HG03045 (cell line): ENCODE measurements around the gene NAPSA.
A peak's percentile ranks its signal among the peaks of the same experiment; 100 is the strongest.

Source experiments
- ATAC-seq: cut with Tn5 transposase; IDR thresholded peaks from one replicate; pipeline ENCODE4 v1.9.1; 2021; ENCODE audit warnings: mild to moderate bottlenecking, moderate library complexity; ENCODE audit not compliant: unreplicated experiment

Gene NAPSA

DNA sequence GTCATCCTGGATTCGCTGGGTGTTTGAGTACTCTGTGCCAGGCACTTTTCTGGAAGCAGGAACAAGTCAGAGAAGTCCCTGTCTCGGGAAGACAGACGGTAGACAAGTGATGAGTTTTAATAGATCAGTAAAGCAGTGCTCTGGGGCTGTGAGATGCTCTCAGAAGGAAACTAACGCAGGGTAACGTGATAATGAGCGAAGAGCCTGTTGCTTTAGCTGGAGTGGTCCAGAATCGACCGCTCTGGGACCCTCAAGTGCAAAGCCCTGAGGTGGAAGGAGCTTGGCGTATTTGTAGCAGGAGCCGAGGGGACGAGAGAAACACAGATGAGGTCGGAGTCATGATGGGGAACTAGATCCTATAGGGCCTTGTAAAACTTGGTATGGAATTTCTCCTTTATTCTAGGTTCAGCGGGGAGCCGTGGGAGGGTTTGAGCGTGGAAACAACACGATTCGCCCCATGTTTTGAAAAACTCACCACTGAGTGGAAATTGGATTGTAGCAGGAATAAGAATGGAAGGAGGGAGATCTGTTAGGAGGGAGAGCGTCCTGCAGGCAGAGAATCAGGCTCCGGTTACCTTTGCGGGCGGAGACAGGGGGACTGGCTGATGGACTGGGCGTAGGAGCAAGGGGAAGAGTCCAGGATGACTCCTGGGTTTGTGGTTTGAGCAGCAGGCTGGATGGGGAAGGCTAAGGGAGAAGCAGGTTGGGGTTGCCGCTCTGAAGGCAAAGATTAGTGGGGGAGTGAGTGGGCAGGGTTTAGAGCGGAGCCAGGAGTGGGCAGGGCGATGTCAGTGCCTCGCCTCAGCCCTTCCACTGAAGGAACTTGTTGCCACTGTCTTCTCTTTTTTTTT, 19.5 kb upstream of the NAPSA start:
- ATAC-seq, result no peak

DNA sequence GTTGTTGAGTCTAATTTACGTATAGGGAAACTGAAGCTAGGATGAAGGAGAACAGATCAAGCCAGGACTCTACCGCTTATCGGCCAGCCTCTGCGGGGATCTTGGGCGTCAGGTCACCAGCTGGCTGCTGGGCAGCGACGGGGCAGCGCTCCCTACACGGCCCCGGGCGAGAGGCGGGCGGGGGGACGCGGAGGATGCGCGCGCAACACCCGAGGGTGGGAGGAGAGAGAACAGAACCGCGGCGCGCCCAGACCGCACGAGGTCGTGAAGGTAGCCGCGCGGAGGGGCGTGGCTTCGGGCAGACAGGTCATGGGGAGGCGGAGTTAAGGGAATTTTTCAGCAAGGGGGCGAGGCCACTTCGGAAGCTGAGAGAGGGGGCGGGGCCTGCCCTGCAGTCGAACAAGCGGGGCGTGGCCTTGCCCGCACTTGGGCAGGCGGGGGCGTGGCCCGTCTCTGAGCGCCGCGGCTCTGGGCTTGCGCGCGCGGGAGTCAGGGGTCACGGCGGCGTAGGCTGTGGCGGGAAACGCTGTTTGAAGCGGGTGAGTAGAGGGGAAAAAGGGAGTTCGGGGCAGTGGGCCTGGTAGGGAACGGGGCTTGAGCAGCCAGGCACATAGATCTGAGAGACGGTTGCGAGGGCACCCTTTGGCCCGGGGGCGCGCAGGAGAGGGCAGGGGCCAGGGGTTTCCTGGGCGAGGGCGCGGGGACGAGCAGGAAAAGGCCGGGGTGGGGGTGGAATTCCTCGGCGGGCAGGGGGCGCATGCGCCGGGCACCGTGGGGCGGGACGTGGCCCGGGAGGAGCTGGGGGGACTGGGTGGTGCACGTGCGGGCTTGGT, 18.6 kb upstream of the NAPSA start, which contains the start of gene POLD1:
TSS of gene POLD1 (plus strand) at position 496 of the 833 bp plus-strand sequence. CDS start 14,505 bp downstream, outside the sequence.
- ATAC-seq, result peak; percentile 83

DNA sequence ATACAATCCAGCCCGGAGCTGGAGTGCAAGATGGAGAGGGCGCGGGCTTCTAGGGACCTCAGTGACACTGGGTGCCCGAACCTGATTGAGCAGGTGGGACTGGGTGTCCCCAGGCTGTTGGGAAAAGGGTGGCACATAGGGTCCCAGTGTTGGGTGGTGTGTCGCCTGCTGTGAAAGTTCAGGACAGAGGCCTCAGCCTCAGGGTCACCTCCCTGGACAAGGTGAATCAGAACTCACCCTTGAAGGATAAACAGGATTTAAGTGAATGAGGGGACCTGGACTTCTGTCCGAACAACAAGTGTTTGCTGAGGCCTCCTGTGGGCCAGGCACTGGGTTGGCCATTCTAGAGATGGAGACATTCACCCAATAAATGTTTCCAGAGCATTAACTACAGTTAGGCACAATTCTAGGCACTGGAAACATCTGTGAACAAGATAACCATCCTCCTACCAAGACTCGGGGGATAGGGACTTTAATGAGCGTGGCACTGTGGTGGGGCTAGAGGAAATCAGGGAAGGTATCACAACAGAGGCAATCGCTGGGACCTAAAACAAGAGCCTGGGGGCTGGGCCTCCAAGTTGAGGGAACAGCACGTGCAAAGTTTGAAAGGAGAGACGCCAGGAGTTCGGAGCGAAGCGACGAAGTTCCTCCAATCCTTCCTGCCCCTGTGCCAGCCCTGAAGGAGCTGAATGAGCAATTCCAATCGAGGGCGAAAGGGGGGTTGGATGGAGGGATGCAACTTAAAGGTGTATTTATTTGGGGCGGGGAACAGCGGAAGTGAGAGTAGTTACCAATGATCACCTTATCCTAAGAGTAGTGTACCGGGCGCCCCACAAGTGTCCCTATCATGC, 17.8 kb upstream of the NAPSA start:
- peak; percentile 1 for ATAC-seq

DNA sequence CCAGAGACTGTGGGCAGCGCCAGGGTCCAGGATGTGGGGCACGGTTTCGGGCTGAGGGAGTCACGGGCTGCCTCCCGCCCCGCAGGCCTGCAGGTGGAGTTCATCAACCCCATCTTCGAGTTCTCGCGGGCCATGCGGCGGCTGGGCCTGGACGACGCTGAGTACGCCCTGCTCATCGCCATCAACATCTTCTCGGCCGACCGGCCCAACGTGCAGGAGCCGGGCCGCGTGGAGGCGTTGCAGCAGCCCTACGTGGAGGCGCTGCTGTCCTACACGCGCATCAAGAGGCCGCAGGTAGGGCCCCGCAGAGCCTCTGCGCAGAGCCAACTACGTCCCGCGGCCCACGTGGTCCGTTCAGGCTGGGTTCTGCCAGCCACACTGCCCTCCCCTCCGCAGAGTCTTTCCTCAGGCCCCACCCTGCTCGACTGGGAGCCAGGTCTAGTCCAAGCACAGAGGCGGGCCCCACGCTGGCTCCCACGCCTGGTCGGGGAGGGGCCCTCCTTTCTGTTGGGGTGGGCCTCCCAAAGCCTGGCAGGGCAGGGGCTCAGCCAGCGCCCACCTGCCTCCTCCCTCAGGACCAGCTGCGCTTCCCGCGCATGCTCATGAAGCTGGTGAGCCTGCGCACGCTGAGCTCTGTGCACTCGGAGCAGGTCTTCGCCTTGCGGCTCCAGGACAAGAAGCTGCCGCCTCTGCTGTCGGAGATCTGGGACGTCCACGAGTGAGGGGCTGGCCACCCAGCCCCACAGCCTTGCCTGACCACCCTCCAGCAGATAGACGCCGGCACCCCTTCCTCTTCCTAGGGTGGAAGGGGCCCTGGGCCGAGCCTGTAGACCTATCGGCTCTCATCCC, 16.7 kb upstream of the NAPSA start:
- ATAC-seq, result no peak

DNA sequence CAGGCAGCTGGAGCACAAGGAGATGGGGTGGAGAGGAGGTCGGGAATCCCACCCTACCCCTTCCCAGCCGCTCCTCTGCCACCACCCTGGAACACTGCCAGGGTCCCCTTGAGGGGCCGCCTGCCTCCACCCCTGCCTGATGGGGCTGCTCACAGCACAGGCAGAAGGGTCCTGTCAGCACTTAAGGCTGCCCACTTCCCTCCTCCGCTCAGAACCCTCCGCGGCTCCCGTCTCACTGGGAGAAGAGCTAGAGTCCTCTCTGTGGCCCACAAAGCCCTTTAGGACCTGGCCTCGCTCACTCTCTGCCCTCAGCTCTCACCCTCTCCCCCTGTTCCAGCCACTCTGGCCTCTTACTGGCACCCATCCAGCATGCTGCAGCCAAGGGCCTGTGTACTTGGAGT, 15.3 kb upstream of the NAPSA start:
- ATAC-seq, result no peak

DNA sequence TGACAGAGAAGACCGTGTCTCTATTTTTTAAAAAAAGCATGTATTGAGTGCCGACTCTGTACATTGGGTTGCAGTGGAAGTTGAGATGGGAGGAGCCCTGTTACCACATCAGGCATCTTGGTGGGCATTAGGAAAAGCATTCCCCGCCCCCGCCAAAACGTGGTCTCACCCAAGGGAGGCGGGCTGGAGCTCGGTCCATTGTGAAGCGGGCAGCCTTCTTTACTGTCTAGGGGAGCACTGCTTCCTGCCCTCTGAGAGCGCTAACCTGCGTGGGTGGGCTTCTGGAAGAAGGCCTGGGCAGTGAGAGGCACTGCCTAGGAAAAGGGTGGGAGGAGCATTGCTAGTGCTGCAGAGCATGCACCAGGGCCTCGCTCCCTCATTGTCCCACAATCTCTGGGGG, 14.7 kb upstream of the NAPSA start:
- ATAC-seq, result no peak

DNA sequence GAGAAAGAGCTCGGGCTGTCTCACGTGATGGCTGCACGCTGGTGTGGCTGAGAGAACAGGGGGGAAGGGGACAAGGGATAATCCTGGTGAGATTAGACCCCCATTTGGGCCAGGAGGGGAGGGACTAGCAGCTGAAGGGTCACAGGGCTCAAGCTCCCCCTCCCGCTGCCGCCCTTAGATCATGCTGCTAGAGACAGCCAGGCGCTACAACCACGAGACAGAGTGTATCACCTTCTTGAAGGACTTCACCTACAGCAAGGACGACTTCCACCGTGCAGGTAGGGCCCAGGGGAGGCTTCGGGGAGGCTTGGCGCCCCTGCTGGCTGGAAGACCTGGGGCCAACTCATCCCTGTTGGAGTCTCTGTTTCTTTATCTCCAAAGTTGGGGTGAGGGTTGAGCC, 14.2 kb upstream of the NAPSA start:
- no peak for ATAC-seq

DNA sequence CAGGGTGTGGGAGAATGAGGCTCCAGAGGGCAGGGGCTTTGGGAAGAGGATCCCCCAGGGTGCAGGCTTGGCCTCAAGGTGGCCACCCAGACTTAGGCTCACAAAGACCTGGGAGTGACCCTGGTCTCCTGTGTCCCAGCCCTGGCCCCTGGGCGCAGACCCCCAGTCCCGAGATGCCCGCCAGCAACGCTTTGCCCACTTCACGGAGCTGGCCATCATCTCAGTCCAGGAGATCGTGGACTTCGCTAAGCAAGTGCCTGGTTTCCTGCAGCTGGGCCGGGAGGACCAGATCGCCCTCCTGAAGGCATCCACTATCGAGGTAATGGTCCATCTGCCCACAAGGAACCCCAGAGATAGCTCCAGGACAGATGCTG, 13.4 kb upstream of the NAPSA start:
- ATAC-seq, result no peak

DNA sequence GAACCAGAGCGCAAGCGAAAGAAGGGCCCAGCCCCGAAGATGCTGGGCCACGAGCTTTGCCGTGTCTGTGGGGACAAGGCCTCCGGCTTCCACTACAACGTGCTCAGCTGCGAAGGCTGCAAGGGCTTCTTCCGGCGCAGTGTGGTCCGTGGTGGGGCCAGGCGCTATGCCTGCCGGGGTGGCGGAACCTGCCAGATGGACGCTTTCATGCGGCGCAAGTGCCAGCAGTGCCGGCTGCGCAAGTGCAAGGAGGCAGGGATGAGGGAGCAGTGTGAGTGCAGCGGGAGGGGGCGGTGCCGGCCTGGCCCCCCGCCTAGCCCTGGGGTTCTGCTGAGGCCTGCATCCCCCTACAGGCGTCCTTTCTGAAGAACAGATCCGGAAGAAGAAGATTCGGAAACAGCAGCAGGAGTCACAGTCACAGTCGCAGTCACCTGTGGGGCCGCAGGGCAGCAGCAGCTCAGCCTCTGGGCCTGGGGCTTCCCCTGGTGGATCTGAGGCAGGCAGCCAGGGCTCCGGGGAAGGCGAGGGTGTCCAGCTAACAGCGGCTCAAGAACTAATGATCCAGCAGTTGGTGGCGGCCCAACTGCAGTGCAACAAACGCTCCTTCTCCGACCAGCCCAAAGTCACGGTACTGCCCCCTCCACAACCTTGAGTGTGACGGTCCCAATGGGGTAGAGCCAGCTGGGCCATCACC, 12.9 kb upstream of the NAPSA start:
- no peak for ATAC-seq

DNA sequence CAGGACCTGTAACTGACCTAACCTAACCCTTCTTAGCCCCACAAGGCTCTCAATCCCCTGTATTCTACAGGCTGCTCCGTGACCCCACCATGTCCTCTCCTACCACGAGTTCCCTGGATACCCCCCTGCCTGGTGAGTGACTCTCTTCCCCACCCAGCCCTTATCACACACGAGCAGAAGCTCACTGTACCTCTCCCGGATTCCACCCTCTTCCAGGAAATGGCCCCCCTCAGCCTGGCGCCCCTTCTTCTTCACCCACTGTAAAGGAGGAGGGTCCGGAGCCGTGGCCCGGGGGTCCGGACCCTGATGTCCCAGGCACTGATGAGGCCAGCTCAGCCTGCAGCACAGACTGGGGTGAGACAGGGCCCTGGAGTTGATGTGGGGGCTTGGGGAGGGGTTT, 12.1 kb upstream of the NAPSA start:
- ATAC-seq, result no peak

DNA sequence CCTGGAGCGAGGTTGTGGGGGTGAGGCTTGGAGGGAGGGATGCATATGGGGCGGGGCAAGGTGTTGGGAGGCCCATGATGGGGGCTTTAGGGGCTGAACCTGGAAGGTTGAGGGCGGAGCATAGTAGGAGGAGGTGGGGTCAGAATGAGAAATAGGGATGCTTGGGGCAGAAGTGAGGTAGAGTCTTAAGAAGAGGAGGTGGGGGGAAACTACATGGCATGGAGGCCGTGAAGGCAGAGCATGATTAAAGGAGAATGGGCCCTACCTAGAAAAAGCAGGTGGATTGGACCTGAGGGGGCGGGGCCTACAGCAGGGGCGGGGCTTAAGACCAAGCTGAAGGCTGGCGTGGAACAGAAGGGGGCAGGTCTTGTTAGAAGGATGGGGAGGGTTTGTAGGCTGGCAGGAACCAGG, 11.6 kb upstream of the NAPSA start:
- ATAC-seq, result no peak

DNA sequence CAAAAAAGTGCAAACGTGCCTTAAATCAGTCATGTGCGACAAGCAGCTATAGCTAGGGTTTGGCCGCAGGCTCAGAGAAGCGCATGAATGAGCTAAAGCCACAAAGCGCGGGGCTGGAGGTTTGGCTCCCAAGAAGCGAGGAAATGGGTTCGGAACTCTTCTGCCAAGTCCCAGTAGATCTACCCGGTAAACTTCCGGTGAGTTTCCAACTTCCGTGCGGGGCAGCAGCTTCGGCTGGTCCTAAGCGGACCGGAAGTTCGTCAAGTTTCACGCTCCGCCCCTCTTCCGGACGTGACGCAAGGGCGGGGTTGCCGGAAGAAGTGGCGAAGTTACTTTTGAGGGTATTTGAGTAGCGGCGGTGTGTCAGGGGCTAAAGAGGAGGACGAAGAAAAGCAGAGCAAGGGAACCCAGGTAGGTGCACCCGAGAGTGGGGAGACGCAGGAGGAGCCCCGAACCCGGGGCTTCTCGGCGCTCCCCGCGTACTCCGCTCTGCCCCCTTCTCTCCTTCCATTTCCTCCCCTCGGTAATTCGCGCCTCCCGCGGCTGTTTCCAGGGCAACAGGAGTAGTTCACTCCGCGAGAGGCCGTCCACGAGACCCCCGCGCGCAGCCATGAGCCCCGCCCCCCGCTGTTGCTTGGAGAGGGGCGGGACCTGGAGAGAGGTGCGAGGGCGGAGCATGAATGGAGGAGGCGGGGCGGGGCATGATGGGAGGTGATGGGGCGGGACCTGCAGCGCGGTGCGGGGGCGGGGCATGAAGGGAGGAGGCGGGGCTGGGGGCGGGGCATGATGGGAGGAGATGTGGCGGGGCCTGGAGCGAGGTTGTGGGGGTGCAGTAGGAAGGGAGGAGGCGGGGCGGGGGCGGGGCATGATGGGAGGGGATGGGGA, 11.0 kb upstream of the NAPSA start, which contains the start of gene NR1H2:
TSS of gene NR1H2 (plus strand) at position 292 of the 885 bp plus-strand sequence. CDS start 1,149 bp downstream, outside the sequence.
- peak; percentile 76 for ATAC-seq

DNA sequence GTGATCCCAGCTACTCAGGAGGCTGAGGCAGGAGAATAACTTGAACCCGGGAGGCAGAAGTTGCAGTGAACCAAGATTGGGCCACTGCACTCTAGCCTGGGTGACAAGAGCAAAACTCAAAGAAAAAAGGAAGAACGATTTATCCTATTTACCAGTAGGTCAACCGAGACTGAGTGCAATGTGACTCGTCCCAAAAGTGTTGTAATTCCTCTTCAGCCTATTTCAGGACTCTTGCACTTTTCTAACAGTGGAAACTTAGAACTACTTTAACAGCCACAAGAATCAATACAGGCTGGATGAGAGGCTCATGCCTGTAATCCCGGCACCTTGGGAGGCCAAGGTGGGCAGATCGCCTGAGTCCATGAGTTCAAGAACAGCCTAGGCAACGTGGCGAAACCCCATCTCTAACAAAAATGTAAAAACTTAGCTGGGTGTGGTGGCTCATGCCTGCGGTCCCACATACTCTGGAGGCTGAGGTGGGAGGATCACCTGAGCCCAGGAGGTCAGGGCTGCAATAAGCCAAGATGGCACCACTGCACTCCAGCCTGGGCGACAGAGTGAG, 6.6 kb upstream of the NAPSA start:
- ATAC-seq, result no peak

DNA sequence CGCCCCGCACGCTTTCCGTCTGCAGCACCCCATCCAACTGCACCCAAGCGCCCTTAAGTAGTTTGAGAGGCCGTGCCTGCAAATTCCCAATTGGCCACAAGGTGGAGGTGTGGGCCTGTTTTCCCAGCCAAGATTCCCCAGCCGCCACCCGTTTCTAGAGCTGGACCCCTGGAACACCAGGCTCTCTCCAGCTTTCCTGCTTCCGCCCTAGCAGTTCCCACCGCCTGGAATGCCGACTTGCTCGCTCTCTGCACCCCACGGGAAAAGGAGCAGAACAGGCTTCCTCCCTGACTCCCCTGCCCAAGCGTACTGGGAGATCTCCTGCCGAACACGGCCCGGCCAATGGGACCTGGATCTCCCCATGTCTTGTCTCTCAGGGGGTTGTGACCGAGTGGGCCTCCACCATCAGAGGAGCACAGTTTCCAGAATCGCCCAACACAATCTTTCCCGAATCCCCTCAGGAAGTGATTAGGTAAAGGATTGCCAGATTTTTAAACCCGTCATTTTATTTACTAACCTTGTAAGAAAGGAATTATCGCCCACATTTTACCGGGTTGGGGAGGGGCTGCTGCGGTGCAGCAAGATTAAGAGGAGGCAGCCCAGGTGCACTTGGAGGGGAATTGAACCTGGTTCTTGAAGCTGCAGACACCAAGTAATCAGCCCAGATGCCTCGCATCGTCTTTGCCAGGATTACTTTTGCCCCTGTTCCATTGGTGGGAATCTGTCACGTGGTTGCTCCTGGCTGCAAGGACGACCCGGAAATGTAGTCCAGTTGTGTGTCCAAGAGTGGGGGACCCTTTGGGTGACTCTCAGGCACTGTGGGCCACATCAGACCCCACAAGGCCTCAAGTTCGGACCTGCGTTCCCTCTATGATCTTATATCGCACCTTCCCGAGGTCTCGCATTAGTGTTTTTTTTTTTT, 3.5 kb upstream of the NAPSA start:
- peak; percentile 48 for ATAC-seq

DNA sequence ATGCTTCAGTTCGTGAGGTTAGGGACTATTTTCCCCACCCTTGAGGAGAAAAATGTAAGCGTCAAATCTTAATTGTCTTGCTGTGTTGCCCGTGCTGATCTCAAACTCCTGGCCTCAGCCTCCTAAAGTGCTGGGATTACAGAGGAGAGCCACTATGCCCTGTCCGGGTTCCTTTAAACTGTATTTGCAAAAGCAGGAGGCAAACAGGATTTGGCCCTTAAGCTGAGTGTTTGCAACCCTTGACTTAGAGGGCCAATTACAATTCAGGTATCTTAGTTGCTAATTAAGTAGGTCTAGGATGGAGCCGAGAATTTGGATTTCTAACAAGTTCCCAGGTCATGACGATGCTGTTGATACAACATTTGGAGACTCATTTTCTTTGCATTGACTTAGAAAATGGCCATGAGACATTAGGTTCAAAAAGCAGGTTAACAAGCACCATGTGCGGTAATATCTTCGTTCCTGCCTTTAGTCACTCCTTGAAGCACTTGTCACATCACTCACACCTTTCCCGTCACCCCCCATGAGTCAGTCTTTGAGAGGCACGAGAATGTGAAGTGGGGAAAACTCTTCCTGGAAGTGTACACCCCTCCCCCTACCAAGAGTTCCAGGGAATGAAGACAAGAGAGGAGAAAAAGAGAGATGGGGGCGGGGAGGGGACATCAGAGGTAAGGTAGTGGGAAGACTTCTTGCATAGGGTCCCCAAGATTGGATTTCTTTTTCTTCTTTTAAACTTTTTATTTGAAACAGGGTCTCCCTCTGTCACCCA, 2.6 kb downstream of the NAPSA start:
- ATAC-seq, result no peak

DNA sequence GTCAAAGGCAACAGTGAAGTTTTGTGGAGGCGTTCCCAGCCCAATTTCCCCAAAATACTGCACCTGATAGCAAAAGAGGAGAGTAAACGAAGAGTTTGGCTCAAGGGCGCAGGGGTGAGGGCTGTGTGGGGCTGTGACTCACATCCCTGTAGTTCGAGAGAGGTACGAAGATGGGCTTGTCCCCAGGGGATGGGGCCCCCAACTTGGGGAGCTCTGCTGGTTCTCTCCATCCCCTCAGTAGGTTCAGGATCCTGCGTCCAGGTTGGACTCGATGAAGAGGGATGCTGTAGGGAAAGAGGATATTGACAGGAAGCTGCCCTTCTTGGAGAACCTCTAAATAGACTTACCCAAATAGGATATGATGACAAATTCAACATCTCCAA, 3.4 kb downstream of the NAPSA start:
- ATAC-seq, result no peak
